Activated CD8-positive, alpha-beta memory T cell treated with anti-CD3 and anti-CD28 coated beads, Interleukin-2, amount 50 U/mL, for 1 hour (primary cell): ENCODE data around the gene PI3.
"Not testable (repeated sequence)": the region's sequence is repeated elsewhere in the genome, so short reads cannot be mapped to it uniquely, and the experiment has no call there.

Source experiments
- DNase-seq: peaks from one replicate; pipeline ENCODE4 v3.0.0-alpha.2; 2020; ENCODE audit errors: extremely low read depth

The PI3 gene, protein sequence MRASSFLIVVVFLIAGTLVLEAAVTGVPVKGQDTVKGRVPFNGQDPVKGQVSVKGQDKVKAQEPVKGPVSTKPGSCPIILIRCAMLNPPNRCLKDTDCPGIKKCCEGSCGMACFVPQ

DNA sequence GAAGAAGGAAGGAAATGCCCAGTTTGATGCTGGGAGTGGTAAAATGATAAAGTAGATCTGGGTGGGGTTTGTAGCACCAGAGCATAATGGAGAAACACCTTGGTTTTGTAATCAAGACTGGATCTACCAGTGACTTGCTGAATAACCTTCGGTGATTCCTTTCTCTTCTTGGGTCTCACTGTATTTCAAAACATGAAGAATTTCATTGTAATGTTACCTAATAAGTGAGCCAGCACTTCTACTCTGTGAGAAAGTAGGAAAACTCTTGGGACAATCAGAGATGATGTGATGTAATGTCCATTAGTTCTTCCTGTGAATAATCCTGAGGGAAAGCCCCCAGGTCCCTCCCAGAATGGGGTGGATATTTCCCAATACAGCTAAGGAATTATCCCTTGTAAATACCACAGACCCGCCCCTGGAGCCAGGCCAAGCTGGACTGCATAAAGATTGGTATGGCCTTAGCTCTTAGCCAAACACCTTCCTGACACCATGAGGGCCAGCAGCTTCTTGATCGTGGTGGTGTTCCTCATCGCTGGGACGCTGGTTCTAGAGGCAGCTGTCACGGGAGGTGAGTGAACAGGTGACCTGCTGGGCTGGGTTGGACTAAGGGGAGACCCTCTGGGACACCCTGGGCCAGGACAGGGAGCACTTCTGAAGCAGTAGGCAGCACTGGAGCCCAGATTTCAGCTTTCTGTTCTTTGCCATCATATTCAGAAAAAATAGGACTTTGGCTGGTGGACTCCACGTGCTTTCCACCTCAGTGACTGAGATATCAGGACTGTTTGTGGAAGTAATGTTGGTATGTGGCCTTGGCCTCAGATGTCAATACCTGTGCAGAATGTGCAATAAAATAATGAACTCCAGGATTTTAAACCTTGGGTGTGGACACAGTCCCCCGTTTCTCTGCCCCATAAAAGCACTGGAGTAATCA is at the start of gene PI3:
Gene PI3 (plus strand): TSS at position 469 of the 931 bp plus-strand sequence. CDS start 21 bp downstream, at position 490.
- no peak for DNase-seq

DNA sequence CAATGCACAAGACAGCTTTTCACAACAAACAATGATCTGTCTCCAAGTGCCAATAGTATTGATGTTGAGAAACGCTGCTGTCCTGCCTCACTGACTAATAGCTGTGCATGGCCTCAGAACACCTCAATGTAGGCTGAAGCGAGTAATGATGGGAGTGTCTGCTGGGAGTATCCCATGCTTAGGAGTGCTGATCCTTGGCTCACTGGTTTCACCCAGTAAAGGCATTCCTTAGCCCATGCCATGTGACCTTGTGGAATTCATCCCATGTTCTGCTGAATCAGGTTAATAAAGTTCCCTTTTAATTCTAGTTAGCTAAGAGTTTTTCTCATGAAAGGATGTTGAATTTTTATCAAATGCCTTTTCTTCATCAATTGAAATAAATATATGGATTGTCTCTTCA is 46.6 kb upstream of the PI3 start:
- DNase-seq: no peak

DNA sequence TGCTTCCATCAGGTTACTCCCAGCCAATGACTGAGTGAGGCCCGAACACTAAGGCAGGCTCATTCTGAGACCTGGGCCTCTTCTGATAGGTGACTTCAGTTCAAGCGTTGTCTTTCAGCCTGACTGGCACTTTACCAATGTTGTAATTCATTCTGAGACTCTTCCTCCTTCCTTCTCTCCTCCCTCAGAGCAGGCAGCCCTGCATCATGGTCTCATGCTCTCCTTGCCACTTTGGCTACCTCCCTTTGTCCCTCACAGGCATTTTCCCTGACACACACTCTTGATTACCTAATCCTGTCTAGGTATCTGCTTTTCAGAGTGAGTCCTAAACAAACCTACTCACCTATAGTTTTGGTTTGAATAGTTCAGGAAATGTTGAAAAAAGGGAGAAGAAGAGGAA is 37.8 kb upstream of the PI3 start:
- no peak for DNase-seq

DNA sequence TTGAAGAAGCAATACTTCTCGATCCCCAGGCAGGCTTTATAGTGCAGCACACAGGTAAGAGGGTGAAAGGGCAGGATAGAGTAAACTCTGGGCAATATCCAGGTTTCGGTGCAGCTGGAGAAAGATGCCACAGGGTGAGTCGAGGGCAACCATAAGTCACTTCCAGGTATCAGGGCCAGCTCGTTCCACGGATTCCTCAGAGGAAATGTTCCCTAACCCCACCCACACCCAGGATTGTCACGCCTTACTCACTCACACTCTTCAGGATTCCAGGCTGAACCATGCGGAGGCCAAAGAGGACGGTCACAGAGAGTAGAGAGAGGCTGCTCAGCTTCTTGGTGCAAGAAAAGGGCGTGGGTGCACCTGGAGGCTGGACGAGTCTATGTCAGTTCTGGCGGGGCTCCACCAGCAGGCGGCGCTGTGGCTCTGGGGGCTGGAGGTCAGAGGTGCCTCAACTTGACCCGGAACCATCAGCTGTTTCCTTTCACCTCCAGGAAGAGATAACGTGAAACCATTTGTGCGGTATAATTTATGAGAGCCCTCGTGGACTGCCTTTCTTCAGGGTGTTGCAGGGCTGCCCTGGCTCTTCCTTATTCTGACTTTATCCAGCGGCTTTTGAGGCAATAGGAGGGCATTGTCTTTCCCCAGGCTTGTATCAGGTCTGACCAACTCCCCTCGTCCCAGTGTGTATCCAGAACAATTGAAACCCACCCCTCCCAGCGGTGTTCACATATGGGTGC is 36.0 kb upstream of the PI3 start:
- no peak for DNase-seq

DNA sequence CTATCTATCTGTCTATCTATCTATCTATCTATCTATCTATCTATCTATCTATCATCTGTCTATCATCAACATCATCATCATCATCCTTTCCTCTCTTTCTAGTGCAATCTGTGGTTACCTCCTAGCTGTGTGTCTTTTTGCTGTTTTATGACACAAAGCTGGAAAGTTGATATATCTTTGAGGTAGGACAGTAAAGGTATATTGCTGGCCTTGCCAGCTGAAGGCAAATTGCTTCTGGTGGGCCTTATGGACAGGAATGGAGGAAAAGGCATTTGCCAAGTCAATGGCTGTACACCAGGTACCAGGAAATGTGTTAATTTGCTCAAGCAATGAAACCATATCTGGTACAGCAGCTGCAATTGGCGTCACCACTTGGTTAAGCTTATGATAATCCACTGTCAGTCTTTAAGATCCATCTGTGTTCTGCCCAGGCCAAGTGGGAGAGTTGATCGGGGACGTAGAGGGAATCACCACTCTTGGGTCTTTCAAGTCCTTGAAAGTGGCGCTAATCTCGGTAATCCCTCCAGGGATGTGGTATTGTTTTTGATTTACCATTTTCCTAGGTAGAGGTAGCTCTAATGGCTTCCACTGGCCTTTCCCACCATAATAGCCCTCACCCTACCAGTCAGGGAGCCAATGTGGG is 34.8 kb upstream of the PI3 start:
- not testable (repeated sequence) for DNase-seq

DNA sequence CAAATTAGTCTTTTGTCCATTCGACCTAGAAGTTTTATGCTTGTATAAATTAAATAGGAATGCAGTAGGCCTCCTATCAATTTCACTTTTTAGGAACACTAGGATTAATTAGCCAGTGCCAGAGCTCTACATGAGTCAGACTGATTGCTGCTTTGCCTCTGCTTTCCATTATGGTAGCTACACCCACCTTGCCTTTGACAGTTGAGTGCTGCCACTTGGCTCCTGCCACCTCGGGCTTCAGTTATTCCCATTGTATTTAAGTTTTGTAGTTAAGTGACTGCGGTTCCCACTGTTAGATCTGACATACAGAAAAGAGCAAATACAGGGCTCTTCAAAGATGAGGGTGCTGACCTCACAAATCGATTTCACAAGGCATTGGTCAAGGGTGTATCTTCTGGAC is 33.9 kb upstream of the PI3 start:
- no peak for DNase-seq

DNA sequence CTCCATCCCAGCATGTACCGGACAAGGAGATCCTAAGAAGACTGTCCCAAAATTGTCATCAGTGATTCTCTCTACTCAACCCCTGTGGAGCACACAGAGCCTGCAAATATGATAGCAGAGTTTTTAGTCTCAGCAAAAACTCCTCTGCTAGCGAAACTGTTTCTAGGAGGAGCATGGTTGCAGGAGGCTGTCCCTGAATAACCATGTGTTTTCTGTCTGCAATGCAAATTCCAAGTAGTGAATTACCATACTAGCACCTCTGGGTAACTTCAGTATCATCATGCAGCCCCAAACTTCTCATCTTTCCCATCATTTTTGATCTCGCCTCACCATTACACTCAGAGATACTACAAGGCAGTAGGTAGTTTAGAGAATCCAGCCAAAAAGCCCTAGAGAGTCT is 25.6 kb upstream of the PI3 start:
- no peak for DNase-seq

DNA sequence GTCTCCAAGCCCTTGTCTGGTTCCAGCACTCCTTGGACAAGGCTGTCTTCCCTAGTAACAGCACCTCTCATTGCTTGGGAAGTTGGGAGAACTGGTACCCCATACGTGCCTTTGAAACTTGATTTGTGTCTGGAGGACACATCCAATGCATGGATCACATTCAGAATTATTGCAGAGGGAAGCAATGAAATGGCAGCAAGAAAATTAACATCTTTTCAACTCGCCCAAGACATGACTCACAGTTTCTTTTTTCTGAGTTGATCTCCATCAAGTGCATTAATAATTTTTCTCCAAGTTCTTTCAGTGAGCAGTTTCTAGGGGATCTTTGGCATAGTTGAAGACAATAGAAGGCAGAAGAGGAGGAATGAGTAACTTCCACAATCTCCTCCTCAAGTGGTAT is 22.3 kb upstream of the PI3 start:
- no peak for DNase-seq

DNA sequence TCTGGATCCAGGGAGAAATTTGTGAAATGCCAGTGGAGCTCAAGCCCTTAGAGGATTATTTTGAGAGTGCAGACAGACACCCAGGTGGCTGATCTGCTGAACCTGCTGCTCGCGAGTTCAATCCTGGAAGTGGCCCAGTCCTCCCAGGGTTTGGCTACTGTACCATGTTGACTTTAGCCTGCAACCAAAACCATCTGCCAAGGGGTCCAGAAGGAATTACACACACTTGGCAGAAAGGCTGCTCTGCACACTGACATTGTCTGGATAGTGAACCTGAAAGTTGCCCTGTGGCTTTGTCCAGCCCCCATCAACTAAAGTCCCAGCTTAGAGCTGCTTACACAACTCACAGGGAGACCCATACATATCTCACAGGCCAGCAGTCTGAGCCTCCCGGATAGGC is 21.6 kb upstream of the PI3 start:
- DNase-seq: no peak

DNA sequence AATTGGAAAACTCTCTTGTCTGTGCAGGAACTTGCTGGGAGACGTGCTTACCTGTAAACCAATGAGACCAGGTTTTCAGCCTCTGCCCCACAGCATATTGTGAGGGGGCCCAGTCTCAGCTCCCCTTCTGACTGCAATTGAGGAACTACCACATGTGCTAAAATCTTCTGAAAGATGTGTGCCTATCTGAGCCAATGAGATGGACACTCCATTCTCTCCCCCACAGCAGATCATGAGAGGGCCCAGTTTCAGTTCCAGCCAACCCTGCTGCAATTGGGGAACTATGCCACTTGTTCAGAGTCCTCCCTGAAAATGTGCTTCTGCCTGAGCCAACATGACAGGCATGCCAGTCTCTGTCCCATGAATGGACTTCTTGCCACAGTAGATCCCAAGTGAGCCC is 20.9 kb upstream of the PI3 start:
- DNase-seq: no peak

DNA sequence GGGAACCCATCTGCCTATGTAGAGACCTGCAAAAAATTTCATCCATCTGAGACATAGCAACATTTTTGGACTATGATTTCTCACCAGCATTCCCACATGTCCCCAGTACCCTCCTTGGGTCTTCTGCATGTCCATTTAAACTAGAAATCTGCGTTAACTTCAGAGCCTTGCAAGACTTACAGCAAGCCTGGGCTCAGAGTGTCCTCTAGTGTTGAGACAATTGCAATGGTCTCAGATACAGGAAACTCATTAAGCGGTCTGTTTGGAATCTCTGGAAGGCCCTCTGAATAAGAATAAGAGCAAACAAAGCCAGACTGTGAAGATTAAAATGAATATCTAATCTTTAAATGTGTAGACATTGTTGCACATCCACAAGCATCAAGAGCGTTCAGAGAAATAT is 20.5 kb upstream of the PI3 start:
- no peak for DNase-seq

DNA sequence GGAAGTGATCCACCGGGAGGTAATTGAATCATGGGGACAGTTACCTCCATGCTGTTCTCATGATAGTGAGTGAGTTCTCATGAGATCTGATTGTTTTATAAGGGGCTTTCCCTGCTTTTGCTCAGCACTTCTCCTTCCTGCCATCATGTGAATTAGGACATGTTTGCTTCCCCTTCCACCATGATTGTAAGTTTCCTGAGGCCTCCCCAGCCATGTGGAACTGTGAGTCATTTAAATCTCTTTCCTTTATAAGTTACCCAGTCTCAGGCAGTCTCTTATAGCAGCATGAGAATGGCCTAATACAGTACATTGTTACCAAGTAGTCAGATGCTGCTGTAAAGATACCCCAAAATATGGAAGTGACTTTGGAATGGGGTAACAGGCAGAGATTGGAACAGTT is 19.9 kb upstream of the PI3 start:
- not testable (repeated sequence) for DNase-seq

DNA sequence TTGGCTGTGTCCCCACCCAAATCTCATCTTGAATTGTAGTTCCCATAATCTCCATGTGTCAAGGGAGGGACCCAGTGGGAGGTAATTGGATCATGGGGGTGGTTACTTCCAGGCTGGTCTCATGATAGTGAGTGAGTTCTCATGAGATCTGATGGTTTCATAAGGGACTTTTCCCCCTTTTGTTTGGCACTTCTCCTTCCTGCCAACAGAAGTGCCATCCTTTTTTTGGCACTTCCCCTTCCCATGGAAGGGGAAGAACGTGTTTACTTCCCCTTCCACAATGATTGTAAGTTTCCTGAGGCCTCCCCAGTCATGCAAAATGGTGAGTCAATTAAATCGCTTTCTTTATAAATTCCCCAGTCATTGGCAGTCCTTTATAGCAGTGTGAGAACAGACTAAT is 18.0 kb upstream of the PI3 start:
- no peak for DNase-seq

DNA sequence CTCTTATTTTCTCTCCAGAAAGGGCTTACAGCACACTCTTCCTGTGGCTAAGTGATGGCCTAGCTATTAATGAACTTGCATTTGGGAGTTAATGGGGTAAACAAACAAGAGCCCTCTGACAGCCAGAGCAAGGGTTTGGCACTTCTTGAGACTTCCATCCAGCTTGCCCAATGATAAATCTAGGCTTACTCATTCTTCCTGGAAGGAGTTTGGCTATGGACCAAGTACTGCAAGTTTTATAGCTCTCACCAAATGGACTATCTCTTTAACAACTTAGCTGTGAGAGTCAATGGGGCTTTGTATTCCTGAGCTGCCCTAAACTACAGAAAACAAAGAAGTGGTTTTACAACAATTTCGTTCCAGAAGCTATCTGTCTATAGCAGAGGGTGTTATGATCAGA is 16.7 kb upstream of the PI3 start:
- DNase-seq: no peak

DNA sequence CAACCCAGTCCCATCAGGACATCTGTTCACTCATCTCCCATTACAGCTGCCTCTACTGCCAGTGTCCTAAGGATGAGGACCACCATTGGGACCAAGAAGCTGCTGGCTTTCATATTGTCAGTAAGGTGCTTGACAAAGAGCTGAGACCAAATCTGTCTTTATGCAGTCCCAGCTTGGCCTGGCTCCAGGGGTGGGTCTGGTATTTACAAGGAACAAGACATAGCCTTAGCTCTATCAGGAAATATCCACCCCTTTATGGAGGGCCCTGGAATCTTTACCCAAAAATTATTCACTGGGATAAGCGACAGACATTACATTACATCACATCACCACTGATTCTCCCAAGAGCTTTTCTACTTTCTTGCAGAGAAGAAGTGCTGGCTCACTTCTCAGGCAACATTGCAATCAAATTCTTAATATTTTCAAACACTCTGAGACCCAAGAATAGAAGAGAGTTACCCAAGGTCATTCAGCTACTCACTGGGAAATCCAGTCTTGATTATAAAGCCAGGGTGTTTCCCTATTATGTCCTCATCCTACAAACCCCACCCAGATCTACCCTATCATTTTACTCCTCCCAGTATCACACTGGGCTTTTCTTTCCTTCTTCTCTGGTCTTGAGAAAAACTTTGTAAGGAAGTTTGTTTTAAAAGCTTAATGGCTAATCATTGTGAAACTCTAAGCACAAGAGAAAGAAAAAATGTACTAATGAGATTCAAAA is 11.5 kb upstream of the PI3 start:
- no peak for DNase-seq

DNA sequence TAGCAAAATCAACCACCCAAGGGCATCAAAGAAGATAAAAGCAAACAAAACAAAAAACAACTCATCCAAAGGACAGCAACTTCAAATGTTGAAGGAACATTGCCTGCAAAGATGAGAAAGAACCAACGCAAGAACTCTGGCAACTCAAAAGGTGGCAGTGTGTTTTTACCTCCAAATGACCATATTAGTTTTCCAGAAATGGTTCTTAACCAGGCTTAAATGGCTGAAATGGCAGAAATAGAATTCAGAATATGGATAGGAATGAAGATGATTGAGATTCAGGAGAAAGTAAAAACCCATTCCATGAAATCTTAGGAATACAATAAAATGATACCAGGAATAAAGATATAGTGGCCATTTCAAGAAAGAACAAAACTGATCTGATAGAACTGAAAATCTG is 9.8 kb upstream of the PI3 start:
- DNase-seq: no peak

DNA sequence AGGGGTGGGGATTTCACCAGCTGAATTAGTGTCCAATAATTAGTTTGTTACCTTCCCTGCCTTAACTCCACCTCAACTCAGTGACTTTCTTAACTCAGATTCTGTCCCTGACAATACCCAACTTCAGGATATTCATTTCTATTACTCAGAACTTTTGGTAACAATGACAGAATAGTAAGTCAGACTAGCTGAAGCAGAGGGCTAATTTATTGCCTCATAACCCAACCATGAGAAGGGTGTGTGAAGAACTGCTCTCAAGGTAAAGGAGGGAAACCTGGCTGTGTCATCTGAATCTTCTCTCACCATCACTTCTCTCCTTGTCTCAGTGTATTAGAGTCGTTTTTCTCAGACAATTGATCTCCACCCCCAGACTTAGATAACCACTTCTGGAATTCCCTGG is 1.2 kb upstream of the PI3 start:
- DNase-seq: no peak

DNA sequence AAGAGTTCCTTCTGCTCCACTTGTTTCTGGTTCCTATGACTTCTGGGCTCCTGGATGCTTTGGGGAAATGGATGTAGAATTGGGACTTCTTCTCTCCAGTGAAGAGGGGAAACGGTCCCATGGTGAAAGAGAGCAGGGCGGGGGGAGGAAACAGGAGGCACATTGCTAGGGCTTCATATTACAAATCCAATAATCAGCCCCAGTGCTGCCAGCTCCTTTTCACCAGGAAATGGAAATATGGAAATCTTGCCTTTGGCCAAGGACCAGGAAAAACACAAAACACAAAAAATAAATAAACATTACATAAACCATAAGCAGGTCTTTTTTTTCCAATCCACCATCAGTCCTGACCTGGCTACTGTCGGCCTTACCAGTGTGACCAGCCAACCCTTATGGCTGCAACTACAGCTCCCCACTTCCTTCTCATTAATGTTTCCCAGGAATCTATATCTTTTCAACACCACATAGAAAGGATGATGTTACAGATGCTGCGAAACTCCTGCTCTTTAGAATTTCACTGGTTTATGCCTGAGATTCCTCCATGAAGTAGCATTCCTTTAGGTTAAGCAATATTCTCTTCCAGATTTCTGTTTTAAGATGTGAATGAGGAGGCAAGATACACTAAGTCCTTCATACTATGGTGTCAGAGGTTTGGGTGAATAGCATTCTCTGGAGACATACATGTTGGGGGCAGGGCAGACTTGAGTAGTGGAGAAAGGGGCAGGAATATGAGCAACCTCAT is 2.0 kb downstream of the PI3 start:
- no peak for DNase-seq

DNA sequence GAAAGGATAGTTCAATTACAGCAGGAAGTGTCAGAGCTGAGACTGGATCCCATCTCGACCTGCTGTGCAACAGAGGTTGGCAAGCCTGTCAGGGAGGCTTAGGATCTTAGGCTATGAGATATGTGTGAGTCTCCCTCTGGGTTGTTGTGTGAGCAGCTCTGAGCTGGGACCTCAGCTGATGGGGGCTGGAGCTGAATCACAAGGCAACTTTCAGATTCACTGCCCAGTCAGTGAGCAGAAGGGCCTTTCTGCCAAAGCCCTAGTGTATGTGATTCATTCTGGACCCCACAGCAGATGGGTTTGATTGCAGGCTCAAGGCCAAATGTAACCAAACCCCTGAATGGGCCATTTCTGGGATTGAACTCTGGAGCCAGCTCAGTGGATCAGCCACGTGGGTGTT is 4.5 kb downstream of the PI3 start:
- no peak for DNase-seq

DNA sequence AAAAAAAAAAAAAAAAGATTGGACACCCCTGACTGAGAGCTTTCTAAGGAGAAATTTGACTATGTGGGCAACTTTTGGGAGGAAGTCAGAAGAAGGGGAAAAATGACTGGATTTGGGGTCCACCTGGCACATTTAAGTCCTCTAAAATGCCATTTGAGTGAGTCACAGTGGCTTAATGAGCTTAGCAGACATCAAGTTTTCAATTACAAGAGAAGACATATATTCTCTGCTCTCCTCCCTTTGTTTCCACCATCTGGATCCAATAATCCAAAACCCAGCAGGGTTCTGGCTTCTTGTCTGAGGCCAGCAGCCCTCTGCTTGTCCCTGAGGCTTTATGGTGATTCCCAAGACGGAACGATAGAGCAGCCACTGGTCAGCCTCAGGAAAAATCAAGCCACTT is 6.9 kb downstream of the PI3 start:
- DNase-seq: no peak

DNA sequence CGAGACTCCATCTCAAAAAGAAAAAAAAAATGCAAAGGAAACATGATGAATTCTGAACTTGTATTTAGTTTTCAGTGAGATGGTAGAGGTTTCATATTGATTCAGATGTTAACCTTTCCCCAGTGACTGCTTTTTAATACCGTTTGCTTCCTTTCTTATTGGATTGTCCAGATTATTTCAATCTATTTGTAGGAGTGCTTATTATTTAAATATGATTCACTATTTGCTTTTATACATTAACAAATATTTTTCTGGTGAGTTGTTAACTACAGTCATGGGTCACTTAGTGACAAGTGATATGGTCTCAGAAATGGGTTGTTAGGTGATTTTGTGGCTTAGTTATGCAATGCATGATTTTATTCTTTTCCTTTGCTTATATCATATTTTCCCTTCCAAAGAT is 8.4 kb downstream of the PI3 start:
- no peak for DNase-seq
